Umbilical cord (tissue), 2 donors: Measurements from ENCODE around the gene ASTN2. TPM values are rescaled to one million over a fixed set of nuclear protein-coding genes. Genes with fewer than 3 reads are reported as not detected.
"Not testable (repeated sequence)": the region's sequence is repeated elsewhere in the genome, so short reads cannot be mapped to it uniquely, and the experiment has no call there.

Experiments
- DNase-seq: peaks from one replicate; pipeline ENCODE4 v3.0.0-alpha.2; 2015; ENCODE audit warnings: low spot score
- total RNA-seq: library from RNA; depleted of rRNA; stranded (reverse); fragments of >200 nt; gene quantifications from one replicate; pipeline ENCODE4 v1.2.3, GENCODE V29; 2014; ENCODE audit warnings: low replicate concordance; ENCODE audit not compliant: insufficient read depth

The ASTN2 gene
- total RNA-seq, 1 donor from 2014 or later, result 7.0 TPM

GRCh38 chr9:116703634-116704033 is 711.2 kb downstream of the ASTN2 start:
- no peak for DNase-seq

GRCh38 chr9:116701940-116702642 is 712.8 kb downstream of the ASTN2 start:
- no peak for DNase-seq

GRCh38 chr9:116700882-116701865 is 713.7 kb downstream of the ASTN2 start:
- no peak for DNase-seq

GRCh38 chr9:116700279-116700678 is 714.6 kb downstream of the ASTN2 start:
- DNase-seq, result no peak

GRCh38 chr9:116697887-116698286 is 717.0 kb downstream of the ASTN2 start:
- DNase-seq, result no peak

- no peak for DNase-seq
Measured at GRCh38 chr9:116697362-116697761, 717.5 kb downstream of the ASTN2 start.

GRCh38 chr9:116695438-116695837 is 719.4 kb downstream of the ASTN2 start:
- no peak for DNase-seq

- no peak for DNase-seq
Measured at GRCh38 chr9:116694785-116695291, 720.0 kb downstream of the ASTN2 start.

- DNase-seq, result peak; percentile 35
Measured at GRCh38 chr9:116693233-116693731, 721.6 kb downstream of the ASTN2 start.

GRCh38 chr9:116692616-116693015 is 722.2 kb downstream of the ASTN2 start:
- DNase-seq, result no peak

- DNase-seq, result no peak
Measured at GRCh38 chr9:116691607-116692006, 723.2 kb downstream of the ASTN2 start.

- DNase-seq, result not testable (repeated sequence)
Measured at GRCh38 chr9:116690805-116691204, 724.1 kb downstream of the ASTN2 start.

- DNase-seq, result no peak
Measured at GRCh38 chr9:116689486-116690032, 725.3 kb downstream of the ASTN2 start.

GRCh38 chr9:116688806-116689485 is 725.9 kb downstream of the ASTN2 start:
- DNase-seq, result no peak

GRCh38 chr9:116687754-116688135 is 727.1 kb downstream of the ASTN2 start:
- DNase-seq, result peak; percentile 17

GRCh38 chr9:116687074-116687753 is 727.6 kb downstream of the ASTN2 start, which contains the start of gene TRIM32:
Gene TRIM32 (plus strand): TSS chr9:116687305. CDS start chr9:116697743, 10,438 bp downstream.
- DNase-seq, result peak; percentile 95

- DNase-seq, result no peak
Measured at GRCh38 chr9:116686693-116687073, 728.2 kb downstream of the ASTN2 start.

- no peak for DNase-seq
Measured at GRCh38 chr9:116686135-116686534, 728.7 kb downstream of the ASTN2 start.

- DNase-seq, result no peak
Measured at GRCh38 chr9:116685166-116685565, 729.7 kb downstream of the ASTN2 start.

GRCh38 chr9:116683535-116683934 is 731.3 kb downstream of the ASTN2 start:
- no peak for DNase-seq
